BE2C (cell line): ENCODE measurements around the gene CDH4.

ENCODE experiments used
- DNase-seq: peaks from one replicate; pipeline ENCODE4 v3.0.0-alpha.2; 2020
- H3K27me3 ChIP-seq: fragments of 250-450 bp; sonication (Bioruptor Pico); 2 replicates; pipeline ENCODE4 v1.5.1; 2020; ENCODE audit warnings: mild to moderate bottlenecking
- H3K36me3 ChIP-seq: fragments of 250-450 bp; sonication (Bioruptor Pico); 2 replicates; pipeline ENCODE4 v1.5.1; 2020; ENCODE audit warnings: mild to moderate bottlenecking
- H3K4me1 ChIP-seq: fragments of 250-450 bp; sonication (Bioruptor Pico); 2 replicates; pipeline ENCODE4 v1.5.1; 2020
- H3K4me3 ChIP-seq: 2 replicates; pipeline ENCODE4 v1.5.1; 2011; ENCODE audit warnings: low read depth, low read length
- H3K9me3 ChIP-seq: fragments of 250-450 bp; sonication (Bioruptor Pico); 2 replicates; pipeline ENCODE4 v1.5.1; 2020
- TF ChIP-seq, protein P1 (sequence below): IDR thresholded peaks from 2 replicates; pipeline ENCODE4 v1.5.1; 2012; ENCODE audit warnings: mild to moderate bottlenecking, low read depth, low read length

The CDH4 gene

DNA sequence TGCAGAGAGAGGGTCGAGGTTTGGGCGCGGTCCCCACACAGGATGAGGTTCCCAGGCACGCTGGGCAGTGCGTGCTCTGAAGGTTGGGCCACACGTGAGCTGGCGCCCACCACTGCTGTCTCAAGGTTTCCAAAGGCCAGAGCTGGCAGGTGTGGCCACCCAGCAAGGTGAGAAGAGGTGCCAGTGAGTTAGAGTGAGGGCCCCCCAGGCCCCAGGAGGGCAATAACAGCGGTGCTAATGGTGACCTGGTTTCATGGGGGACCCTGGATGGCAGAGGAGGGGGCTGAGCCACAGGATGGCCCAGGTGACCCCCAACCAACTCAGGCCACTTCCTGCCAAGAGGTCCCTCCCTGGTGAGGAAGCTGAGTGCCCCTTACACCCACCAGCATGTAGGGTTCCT lies 628.6 kb downstream of the CDH4 start:
- TF ChIP-seq, protein P1, sequence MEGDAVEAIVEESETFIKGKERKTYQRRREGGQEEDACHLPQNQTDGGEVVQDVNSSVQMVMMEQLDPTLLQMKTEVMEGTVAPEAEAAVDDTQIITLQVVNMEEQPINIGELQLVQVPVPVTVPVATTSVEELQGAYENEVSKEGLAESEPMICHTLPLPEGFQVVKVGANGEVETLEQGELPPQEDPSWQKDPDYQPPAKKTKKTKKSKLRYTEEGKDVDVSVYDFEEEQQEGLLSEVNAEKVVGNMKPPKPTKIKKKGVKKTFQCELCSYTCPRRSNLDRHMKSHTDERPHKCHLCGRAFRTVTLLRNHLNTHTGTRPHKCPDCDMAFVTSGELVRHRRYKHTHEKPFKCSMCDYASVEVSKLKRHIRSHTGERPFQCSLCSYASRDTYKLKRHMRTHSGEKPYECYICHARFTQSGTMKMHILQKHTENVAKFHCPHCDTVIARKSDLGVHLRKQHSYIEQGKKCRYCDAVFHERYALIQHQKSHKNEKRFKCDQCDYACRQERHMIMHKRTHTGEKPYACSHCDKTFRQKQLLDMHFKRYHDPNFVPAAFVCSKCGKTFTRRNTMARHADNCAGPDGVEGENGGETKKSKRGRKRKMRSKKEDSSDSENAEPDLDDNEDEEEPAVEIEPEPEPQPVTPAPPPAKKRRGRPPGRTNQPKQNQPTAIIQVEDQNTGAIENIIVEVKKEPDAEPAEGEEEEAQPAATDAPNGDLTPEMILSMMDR, result no peak
- H3K4me3 ChIP-seq, result no peak overlapping the region
- peaks cover 13% of the 10 kb centered on the region; the same call in 1 of the 2 replicates for H3K27me3 ChIP-seq
- H3K36me3 ChIP-seq, result no peaks in the 10 kb centered on the region
- no peaks in the 10 kb centered on the region for H3K9me3 ChIP-seq
- H3K4me1 ChIP-seq, result no peaks in the 10 kb centered on the region
- no peak for DNase-seq

DNA sequence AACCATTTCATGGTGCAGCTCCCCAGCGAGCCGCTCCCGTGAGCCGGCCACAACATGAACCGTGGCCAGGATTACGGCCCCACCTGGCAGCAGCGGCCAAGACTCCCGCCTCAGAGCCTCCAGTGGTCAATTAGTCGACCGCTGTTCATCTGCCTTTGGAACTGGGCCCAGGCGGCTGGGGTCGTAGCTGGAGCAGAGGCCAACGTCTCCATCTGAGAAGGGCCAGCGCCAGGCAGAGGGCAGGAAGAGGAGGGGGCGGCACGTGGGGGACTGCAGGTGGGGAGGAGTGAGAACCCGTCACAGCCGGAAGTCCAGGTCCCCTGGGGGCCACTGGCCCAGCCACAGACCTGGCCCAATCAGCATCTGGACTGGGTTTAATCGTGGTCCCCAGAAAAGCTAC lies 629.4 kb downstream of the CDH4 start:
- TF ChIP-seq, protein P1, result no peak

DNA sequence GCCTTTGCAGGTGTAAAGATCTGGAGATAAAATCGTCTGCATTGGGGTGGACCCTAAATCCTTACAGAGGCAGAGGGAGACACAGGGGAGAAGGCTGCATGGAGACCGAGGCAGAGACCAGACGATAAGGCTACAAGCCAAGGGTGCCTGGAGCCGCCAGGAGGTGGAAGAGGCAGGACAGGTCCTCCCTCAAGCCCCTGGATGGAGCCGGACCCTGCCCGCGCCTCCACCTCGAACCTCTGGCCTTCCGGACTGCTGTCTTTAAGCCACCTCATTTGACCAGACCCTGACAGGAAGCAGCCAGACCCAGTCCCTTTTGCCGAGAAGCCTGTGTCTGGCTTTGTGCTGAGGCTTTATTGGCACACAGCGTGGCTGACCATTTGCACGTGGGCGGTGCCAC lies 629.8 kb downstream of the CDH4 start:
- Histone ChIP-seq H3K4me1 (no peaks in the 10 kb centered on the region), H3K9me3 (no peaks in the 10 kb centered on the region), H3K36me3 (no peaks in the 10 kb centered on the region), H3K27me3 (peaks cover 13% of the 10 kb centered on the region; the same call in 1 of the 2 replicates), H3K4me3 (no peak overlapping the region)
- no peak for DNase-seq
- TF ChIP-seq, protein P1, result no peak

More for the DNA sequence above, 629.4 kb downstream of the CDH4 start:
- Histone ChIP-seq H3K9me3 (no peaks in the 10 kb centered on the region), H3K4me1 (no peaks in the 10 kb centered on the region), H3K4me3 (no peak overlapping the region), H3K27me3 (peaks cover 13% of the 10 kb centered on the region; the same call in 1 of the 2 replicates), H3K36me3 (no peaks in the 10 kb centered on the region)
- no peak for DNase-seq

DNA sequence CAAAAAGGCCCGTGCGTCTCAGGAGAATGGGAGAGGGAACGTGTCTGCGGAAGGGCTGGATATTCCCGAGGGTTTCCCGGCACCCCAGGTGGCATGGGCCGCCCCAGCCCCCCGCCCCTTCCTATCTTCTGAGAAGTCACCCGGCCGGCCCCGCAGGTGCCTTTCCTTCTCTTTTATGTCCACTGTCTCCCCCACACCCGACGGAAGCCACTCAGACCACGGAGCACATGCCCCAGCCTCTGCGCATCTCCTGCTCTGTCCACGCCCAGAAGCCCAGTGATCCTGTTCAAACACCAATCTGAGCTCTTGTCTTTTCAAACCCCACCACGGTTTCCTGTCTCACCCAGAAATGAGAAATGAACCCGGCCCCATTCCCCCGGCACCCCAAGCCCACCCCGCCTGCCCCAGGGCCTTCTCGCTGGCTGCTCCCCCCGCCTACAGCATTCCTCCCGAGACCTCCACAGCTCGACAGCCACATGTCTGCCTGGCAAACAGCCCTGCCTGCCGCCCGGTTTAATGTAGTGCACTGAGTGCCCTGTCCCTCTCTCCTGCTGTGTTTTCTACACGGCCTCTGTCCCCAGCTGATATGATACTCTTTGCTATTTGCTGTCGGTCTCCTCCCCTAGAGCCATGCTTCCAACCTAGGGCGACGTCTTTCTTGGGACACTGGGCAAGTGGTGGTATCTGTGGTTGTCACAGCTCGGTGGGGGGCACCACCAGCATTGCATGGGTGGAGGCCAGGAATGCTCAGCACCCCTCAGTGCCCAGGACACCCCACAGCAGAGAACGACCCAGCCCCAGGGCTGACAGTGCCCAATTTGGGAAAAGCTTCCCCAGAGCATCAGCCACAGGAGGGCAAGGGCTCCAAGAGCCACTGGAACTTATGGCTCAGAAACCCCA lies 630.9 kb downstream of the CDH4 start:
- Histone ChIP-seq H3K27me3 (peaks cover 8% of the 10 kb centered on the region; the same call in 1 of the 2 replicates), H3K36me3 (no peaks in the 10 kb centered on the region), H3K4me3 (no peak overlapping the region), H3K9me3 (no peaks in the 10 kb centered on the region), H3K4me1 (no peaks in the 10 kb centered on the region)
- TF ChIP-seq, protein P1, result no peak
- no peak for DNase-seq

DNA sequence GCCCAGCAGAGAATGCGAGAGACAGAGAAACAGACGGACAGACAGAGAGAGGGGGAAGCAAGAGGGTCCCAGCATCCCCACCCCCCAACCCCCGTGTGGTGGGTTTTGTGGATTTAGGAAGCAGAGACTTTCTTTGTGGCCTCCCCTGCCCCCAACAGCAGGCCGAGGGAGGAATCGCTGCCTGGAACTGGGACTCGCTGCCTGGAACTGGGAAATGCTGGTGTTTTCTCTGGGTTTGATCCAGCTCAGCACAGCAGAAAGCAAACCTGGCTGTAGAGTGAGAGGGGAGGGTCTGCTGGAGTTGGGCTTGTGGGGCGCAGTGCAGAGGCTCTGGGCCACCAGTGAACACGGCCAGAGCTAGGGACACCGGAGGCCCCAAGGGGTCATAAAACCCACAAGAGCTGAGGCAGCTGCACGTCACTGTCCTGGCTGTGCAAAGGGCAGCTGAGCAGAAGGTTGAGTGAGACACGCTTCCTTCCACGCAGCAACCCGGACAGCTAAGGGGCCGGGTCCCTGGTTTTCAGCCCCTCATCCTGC lies 631.9 kb downstream of the CDH4 start:
- no peaks in the 10 kb centered on the region for H3K9me3 ChIP-seq
- TF ChIP-seq, protein P1, result no peak
- H3K4me1 ChIP-seq, result no peaks in the 10 kb centered on the region
- 0 out of 2 replicates have a peak, but pooled peaks cover 3% of the 10 kb centered on the region for H3K27me3 ChIP-seq
- H3K4me3 ChIP-seq, result no peak overlapping the region
- H3K36me3 ChIP-seq, result no peaks in the 10 kb centered on the region
- DNase-seq, result no peak
